ENCODE results near the gene MAPK8.

DNA sequence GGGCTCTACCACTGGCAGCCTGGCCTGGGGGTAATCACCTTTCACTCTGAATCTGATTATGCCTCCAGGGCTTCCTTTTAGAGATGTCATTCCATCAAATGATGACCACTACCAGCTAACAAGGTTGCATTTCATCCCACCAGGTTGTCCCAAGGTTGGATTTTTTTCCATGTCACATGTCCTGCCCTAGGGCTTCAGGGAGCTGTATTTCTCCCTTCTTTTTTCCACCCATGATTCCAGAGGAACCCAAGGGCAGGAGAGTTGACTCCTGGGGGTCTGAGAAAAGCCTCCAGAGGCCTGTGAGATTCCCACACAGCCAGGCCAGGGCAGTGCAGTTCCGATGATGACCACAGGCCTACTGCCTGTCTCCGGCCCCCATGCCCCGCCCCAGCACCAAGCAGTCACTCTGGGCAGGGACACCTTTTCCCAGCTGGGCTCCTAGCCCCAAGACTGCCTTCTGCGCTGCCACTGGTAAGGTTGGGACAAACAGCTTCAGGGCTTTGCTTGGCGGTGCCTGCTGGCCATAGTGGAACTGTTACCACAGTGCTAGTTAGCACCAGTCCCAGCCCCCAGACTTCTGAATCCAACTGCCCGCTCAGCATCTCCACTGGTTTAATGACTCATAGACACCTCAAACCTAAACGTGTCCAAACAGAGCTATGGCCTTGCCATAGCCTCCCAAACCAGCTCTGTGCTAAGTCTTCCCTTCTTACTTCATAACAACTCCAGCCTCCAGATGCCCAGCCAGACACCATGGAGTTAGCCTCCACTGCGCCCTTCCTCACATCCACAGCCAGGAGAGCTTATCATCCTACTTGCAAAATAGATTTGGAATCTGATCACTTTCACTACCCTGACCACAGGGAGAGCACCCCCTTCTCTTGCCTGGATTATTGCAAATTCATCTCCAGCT lies 164.7 kb downstream of the MAPK8 start:
- no peak for TF ChIP-seq POLR2AphosphoS5 (IDR thresholded peaks at IDR 0.05)
- TF ChIP-seq, protein P1, sequence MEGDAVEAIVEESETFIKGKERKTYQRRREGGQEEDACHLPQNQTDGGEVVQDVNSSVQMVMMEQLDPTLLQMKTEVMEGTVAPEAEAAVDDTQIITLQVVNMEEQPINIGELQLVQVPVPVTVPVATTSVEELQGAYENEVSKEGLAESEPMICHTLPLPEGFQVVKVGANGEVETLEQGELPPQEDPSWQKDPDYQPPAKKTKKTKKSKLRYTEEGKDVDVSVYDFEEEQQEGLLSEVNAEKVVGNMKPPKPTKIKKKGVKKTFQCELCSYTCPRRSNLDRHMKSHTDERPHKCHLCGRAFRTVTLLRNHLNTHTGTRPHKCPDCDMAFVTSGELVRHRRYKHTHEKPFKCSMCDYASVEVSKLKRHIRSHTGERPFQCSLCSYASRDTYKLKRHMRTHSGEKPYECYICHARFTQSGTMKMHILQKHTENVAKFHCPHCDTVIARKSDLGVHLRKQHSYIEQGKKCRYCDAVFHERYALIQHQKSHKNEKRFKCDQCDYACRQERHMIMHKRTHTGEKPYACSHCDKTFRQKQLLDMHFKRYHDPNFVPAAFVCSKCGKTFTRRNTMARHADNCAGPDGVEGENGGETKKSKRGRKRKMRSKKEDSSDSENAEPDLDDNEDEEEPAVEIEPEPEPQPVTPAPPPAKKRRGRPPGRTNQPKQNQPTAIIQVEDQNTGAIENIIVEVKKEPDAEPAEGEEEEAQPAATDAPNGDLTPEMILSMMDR (IDR thresholded peaks at IDR 0.05 in 8 of 11, conservative IDR thresholded peaks at IDR 0.05 in 3 of 11) = no peak
